Measurements from ENCODE around the gene SCAPER.

- no peak for TF ChIP-seq POLR2AphosphoS5 (IDR thresholded peaks at IDR 0.05)
- no peak for TF ChIP-seq POLR2A (IDR thresholded peaks at IDR 0.05)
Measured at GRCh38 chr15:76714950-76715349, 190.2 kb downstream of the SCAPER start.

Measured in breast epithelium (tissue), 3 donors.